HL-60 (cell line): ENCODE measurements around the gene NBAS.

ENCODE experiments used
- DNase-seq, 2 experiments: peaks; one replicate each; pipeline ENCODE4 v3.0.0-alpha.2; 2010 to 2020; ENCODE audit warnings: low read depth in 1 of 2, low spot score in 1 of 2
- H3K27ac ChIP-seq: fragments of 250-450 bp; sonication (Bioruptor Pico); replicated peaks from 2 replicates; pipeline ENCODE4 v1.5.1; 2020; ENCODE audit warnings: mild to moderate bottlenecking, moderate library complexity
- H3K27me3 ChIP-seq: fragments of 250-450 bp; sonication (Bioruptor Pico); 2 replicates; pipeline ENCODE4 v1.5.1; 2021; ENCODE audit warnings: mild to moderate bottlenecking, moderate library complexity; ENCODE audit not compliant: insufficient read depth, poor library complexity, severe bottlenecking
- H3K4me3 ChIP-seq: replicated peaks from 2 replicates; pipeline ENCODE4 v1.5.1; 2011; ENCODE audit warnings: mild to moderate bottlenecking, control low read depth, low read length; ENCODE audit not compliant: insufficient read depth
- CTCF ChIP-seq: IDR thresholded peaks from one replicate; pipeline ENCODE4 v1.5.1; 2011; ENCODE audit warnings: low read length, control low read depth, inconsistent platforms; ENCODE audit not compliant: insufficient read depth
- GABPA ChIP-seq: IDR thresholded peaks from 2 replicates; pipeline ENCODE4 v1.6.1; 2012; ENCODE audit warnings: low read depth
- POLR2AphosphoS5 ChIP-seq: IDR thresholded peaks from 2 replicates; pipeline ENCODE4 v1.6.1; 2012; ENCODE audit warnings: low read depth
- REST ChIP-seq: IDR thresholded peaks from 2 replicates; pipeline ENCODE4 v1.6.1; 2012; ENCODE audit warnings: low read depth; ENCODE audit not compliant: insufficient replicate concordance
- SPI1 ChIP-seq: IDR thresholded peaks from 2 replicates; pipeline ENCODE4 v1.6.1; 2012; ENCODE audit warnings: low read depth, mild to moderate bottlenecking, borderline replicate concordance

The NBAS gene

GRCh38 chr2:15316370-15316814 lies 244.7 kb downstream of the NBAS start:
- no peak for TF ChIP-seq GABPA
- no peak for TF ChIP-seq REST
- no peak for TF ChIP-seq POLR2AphosphoS5
- TF ChIP-seq SPI1, result no peak
- TF ChIP-seq CTCF, result no peak
- no peak for DNase-seq
- Histone ChIP-seq H3K4me3 (no peak overlapping the region), H3K27ac (no peak overlapping the region), H3K27me3 (no peaks in the 10 kb centered on the region)

- H3K4me3 ChIP-seq, result no peak overlapping the region
- TF ChIP-seq POLR2AphosphoS5, result no peak
- no peaks in the 10 kb centered on the region for H3K27me3 ChIP-seq
- DNase-seq, result no peak
- no peak overlapping the region for H3K27ac ChIP-seq
These were observed 245.7 kb downstream of the NBAS start for GRCh38 chr2:15315411-15315810.

- TF ChIP-seq REST, result no peak
- TF ChIP-seq SPI1, result no peak
- TF ChIP-seq CTCF, result no peak
- no peak for TF ChIP-seq POLR2AphosphoS5
- TF ChIP-seq GABPA, result no peak
- Histone ChIP-seq H3K27ac (no peak overlapping the region), H3K4me3 (no peak overlapping the region), H3K27me3 (no peaks in the 10 kb centered on the region)
- DNase-seq, result no peak
These were observed 247.5 kb downstream of the NBAS start for GRCh38 chr2:15313657-15314056.

GRCh38 chr2:15311926-15312325 lies 249.2 kb downstream of the NBAS start:
- Histone ChIP-seq H3K27ac (0 out of 2 replicates have a peak overlapping the region, but pooled peaks have one; percentile 6), H3K27me3 (no peaks in the 10 kb centered on the region), H3K4me3 (no peak overlapping the region)
- DNase-seq, result no peak
- TF ChIP-seq REST (no peak), GABPA (no peak), POLR2AphosphoS5 (no peak), CTCF (no peak), SPI1 (no peak)
